Measurements from ENCODE around the gene ELMOD3. TPM values are rescaled to one million over a fixed set of nuclear protein-coding genes. Genes with fewer than 3 reads are reported as not detected.

Gene ELMOD3
- polyA plus RNA-seq, 1 of the 3 experiments (the other 2 are of a cell fraction), result 15.4 TPM

DNA sequence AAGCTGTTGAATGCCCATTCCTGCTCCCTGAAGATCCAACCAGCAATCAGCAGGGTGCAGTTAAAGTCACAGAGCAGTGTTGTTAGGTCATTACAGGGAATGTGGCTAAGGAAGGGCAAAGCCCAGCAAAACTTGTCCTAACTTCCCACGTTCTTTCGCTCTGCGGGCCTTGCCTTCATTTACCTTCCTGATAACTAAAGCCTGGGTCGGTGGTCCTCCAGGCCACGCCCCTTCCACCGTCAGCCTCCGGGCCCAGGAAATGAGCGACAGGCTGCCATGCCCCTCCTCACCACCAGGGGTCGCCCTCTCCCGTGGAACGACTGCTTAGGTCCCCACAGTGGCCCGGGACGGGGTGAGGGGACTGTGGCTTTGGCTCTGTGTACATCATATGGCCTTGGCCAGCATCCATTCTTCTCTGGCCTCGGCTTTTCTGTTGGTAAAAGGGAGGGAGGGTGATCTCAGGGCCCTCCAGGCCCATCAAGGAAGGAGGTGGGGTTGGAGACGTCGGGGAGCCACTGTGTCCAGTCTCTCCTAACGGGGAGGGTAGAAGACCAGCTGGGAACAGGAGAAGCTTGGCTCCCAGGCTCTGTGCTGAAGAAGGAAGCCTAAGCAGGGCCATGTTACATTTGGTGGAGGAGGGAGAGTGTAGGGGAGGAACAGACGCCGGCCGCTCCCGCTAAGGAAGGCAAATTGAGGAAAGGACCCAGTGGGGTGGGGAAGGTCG lies 66.1 kb downstream of the ELMOD3 start:
- Histone ChIP-seq H3K9me3 (no peaks in the 10 kb centered on the region), H3K27ac (ENCODE audit: low read depth in 2 of 2, low read length in 1 of 2) (peak overlapping the region in 1 of 2 experiments; percentile 60; a peak in 2 of 4 replicates), H3F3A (replicated peaks; ENCODE audit: insufficient read depth) (no peaks in the 10 kb centered on the region), H3K4me3 (ENCODE audit: low read depth in 2 of 2, low read length in 1 of 2) (peak overlapping the region in 1 of 2 experiments; percentile 31; a peak in 1 of 4 replicates), H3K9me2 (no peaks in the 10 kb centered on the region), H3K36me3 (replicated peaks in 1 of 2; ENCODE audit: control insufficient read depth in 1 of 2, insufficient read depth in 2 of 2, low read length in 1 of 2) (no peaks in the 10 kb centered on the region), H3K4me2 (no peak overlapping the region; the same call in 1 of the 2 replicates), H3K27me3 (ENCODE audit: insufficient read depth) (no peaks in the 10 kb centered on the region), H4K20me1 (ENCODE audit: insufficient read depth) (no peaks in the 10 kb centered on the region), H3K79me2 (ENCODE audit: insufficient read depth) (peaks cover 8% of the 10 kb centered on the region; the same call in 1 of the 2 replicates), H3K9ac (no peak overlapping the region), H3K4me1 (ENCODE audit: control insufficient read depth in 1 of 2, insufficient read depth in 2 of 2, low read depth in 1 of 2, low read length in 1 of 2) (peaks cover 9 to 23% of the 10 kb centered on the region in 2 experiments; a peak in 1 of 4 replicates), H2AFZ (ENCODE audit: low read depth) (peak overlapping the region; percentile 67)
- no peak for TF ChIP-seq SIN3A (IDR thresholded peaks at IDR 0.05; ENCODE audit: borderline replicate concordance, low read depth, low read length)
- peak; percentile 99 for TF ChIP-seq RAD21 (IDR thresholded peaks at IDR 0.05; ENCODE audit: low read length)
- TF ChIP-seq RFX5 (IDR thresholded peaks at IDR 0.05; ENCODE audit: low read length), result no peak
- TF ChIP-seq CHD2 (IDR thresholded peaks at IDR 0.05; ENCODE audit: low read length, partially characterized antibody), result peak; percentile 78
- no peak for TF ChIP-seq YY1 (IDR thresholded peaks at IDR 0.05; ENCODE audit: low read depth)
- TF ChIP-seq SMC3 (IDR thresholded peaks at IDR 0.05; ENCODE audit: low read depth, low read length), result peak; percentile 99
- TF ChIP-seq, protein P1, sequence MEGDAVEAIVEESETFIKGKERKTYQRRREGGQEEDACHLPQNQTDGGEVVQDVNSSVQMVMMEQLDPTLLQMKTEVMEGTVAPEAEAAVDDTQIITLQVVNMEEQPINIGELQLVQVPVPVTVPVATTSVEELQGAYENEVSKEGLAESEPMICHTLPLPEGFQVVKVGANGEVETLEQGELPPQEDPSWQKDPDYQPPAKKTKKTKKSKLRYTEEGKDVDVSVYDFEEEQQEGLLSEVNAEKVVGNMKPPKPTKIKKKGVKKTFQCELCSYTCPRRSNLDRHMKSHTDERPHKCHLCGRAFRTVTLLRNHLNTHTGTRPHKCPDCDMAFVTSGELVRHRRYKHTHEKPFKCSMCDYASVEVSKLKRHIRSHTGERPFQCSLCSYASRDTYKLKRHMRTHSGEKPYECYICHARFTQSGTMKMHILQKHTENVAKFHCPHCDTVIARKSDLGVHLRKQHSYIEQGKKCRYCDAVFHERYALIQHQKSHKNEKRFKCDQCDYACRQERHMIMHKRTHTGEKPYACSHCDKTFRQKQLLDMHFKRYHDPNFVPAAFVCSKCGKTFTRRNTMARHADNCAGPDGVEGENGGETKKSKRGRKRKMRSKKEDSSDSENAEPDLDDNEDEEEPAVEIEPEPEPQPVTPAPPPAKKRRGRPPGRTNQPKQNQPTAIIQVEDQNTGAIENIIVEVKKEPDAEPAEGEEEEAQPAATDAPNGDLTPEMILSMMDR (IDR thresholded peaks at IDR 0.05), result peak; percentile 99
- peak; percentile 19; the same call in 1 of the 2 replicates for TF ChIP-seq NRF1 (IDR thresholded peaks at IDR 0.05; ENCODE audit: low read depth, low read length)
- TF ChIP-seq MXI1 (IDR thresholded peaks at IDR 0.05; ENCODE audit: low read depth, low read length), result no peak
- 35% methylated on average over 16 of the region's 22 CpGs for WGBS (ENCODE audit: low lambda C conversion rate)
- ChIA-PET CTCF (interaction anchor here (0.6 to 8.0 kb wide), 33 partner anchors 8 to 287 kb away, joined by 3 to 364 read pairs (median 4); partner anchors contain the start of genes GGCX, MAT2A and VAMP5), POLR2A (interaction anchor here (0.7 to 4.5 kb wide), 12 partner anchors 13 to 191 kb away, joined by 3 to 106 read pairs (median 4); partner anchors contain the start of genes C2orf68, MAT2A, RNF181 and TMEM150A)
- peak; percentile 92 for DNase-seq

DNA sequence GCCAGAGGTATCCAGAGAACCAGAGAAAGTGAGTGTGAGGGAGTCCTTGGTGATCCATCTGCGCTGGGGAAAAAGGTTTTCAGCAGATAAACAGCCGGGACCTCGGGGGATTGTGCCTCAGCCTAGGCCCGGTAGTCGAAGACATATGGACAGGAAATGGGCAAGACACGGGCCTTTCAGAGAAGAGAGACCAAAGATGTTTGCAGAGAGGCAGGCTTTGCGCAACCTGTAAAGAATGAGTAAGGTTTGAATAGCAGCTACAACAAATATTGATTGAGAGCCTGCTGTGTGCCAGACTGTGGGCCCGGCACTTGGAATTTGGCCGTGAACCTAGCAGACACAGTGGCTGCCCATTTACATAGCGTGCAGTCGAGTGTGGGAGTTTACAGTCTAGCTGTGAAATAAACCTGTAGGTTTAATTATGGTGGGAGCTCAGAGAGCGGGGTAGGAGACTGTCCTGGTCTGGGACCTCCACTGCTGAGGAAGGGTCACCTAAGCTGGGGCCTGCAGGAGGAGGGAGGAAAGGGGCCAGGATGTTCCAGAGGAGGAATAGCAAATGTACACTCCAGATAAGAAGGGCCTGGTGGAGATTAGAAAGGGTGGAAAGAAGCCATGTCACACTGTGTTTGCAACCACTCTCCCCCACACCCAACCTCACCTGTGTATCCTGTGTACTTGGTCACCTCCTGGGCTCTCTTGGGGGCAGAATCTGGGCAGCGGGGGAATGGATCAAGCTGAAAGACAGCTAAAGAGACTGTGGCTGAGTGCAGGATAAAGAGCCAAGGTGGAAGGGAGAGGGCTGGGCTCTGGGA lies 66.9 kb downstream of the ELMOD3 start:
- Histone ChIP-seq H3K9me2 (no peaks in the 10 kb centered on the region), H3K9me3 (no peaks in the 10 kb centered on the region), H4K20me1 (ENCODE audit: insufficient read depth) (no peaks in the 10 kb centered on the region), H3K27ac (ENCODE audit: low read depth in 2 of 2, low read length in 1 of 2) (peak overlapping the region in 1 of 2 experiments; percentile 60; a peak in 2 of 4 replicates), H3K27me3 (ENCODE audit: insufficient read depth) (no peaks in the 10 kb centered on the region), H3K79me2 (ENCODE audit: insufficient read depth) (peaks cover 8% of the 10 kb centered on the region; the same call in 1 of the 2 replicates), H3F3A (replicated peaks; ENCODE audit: insufficient read depth) (no peaks in the 10 kb centered on the region), H3K36me3 (replicated peaks in 1 of 2; ENCODE audit: control insufficient read depth in 1 of 2, insufficient read depth in 2 of 2, low read length in 1 of 2) (no peaks in the 10 kb centered on the region), H3K4me3 (ENCODE audit: low read depth in 2 of 2, low read length in 1 of 2) (no peak overlapping the region), H3K4me1 (ENCODE audit: control insufficient read depth in 1 of 2, insufficient read depth in 2 of 2, low read depth in 1 of 2, low read length in 1 of 2) (peaks cover 9 to 23% of the 10 kb centered on the region in 2 experiments; a peak in 1 of 4 replicates), H2AFZ (ENCODE audit: low read depth) (peak overlapping the region; percentile 67; the same call in 1 of the 2 replicates), H3K9ac (no peak overlapping the region), H3K4me2 (no peak overlapping the region; the same call in 1 of the 2 replicates)
- POLR2A ChIA-PET, result interaction anchor here (0.7 to 4.5 kb wide), 7 partner anchors 12 to 174 kb away, joined by 3 to 106 read pairs (median 6); partner anchors contain the start of genes MAT2A and RNF181
- TF ChIP-seq SIN3A (IDR thresholded peaks at IDR 0.05; ENCODE audit: borderline replicate concordance, low read depth, low read length) (no peak), MXI1 (IDR thresholded peaks at IDR 0.05; ENCODE audit: low read depth, low read length) (no peak), RCOR1 (IDR thresholded peaks at IDR 0.05; ENCODE audit: low read length) (no peak), EZH2phosphoT487 (IDR thresholded peaks at IDR 0.05; ENCODE audit: borderline replicate concordance, low read depth) (no peak), CHD2 (IDR thresholded peaks at IDR 0.05; ENCODE audit: low read length, partially characterized antibody) (no peak), RFX5 (IDR thresholded peaks at IDR 0.05; ENCODE audit: low read length) (no peak)
- TF ChIP-seq, protein P2, sequence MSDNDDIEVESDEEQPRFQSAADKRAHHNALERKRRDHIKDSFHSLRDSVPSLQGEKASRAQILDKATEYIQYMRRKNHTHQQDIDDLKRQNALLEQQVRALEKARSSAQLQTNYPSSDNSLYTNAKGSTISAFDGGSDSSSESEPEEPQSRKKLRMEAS (IDR thresholded peaks at IDR 0.05; ENCODE audit: low read depth), result no peak
- TF ChIP-seq, protein P3, sequence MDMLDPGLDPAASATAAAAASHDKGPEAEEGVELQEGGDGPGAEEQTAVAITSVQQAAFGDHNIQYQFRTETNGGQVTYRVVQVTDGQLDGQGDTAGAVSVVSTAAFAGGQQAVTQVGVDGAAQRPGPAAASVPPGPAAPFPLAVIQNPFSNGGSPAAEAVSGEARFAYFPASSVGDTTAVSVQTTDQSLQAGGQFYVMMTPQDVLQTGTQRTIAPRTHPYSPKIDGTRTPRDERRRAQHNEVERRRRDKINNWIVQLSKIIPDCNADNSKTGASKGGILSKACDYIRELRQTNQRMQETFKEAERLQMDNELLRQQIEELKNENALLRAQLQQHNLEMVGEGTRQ (IDR thresholded peaks at IDR 0.05; ENCODE audit: borderline replicate concordance, low read depth, low read length), result no peak
- CTCF ChIA-PET, result interaction anchor here (0.6 to 8.0 kb wide), 24 partner anchors 8 to 286 kb away, joined by 3 to 364 read pairs (median 5); partner anchors contain the start of genes GGCX, MAT2A and VAMP5
- no peak for DNase-seq
- 70% methylated on average over 13 of the region's 13 CpGs for WGBS (ENCODE audit: low lambda C conversion rate)
